Adrenal gland (tissue), 12 donors: ENCODE data around the gene PRRT1. TPM values are rescaled to one million over a fixed set of nuclear protein-coding genes. Genes with fewer than 3 reads are reported as not detected.

Source experiments
- DNase-seq, 7 donors: peaks; one replicate each; pipeline ENCODE4 v3.0.0-alpha.2; 2019 to 2020
- H3K27ac ChIP-seq, 5 donors: fragments of 200-600 bp; sonication (generic) in 4 of 5; 1 replicate in 3 of 5; 2 replicates in 2 of 5; pipeline versions ENCODE4 v1.5.1 to v1.8.0; 2016 to 2020; ENCODE audit warnings: mild to moderate bottlenecking in 1 of 5
- H3K27me3 ChIP-seq: fragments of 200-600 bp; 2 replicates; pipeline ENCODE4 v1.8.0; 2021
- H3K36me3 ChIP-seq, 2 donors: fragments of 200-600 bp; replicated peaks in 1 of 2; 1 replicate in 1 of 2; 2 replicates in 1 of 2; pipeline versions ENCODE4 v1.5.1 to v1.8.0; 2018 to 2022
- H3K4me1 ChIP-seq, 2 donors: fragments of 200-600 bp; replicated peaks in 1 of 2; 1 replicate in 1 of 2; 2 replicates in 1 of 2; pipeline versions ENCODE4 v1.5.1 to v1.8.0; 2018 to 2021
- H3K4me3 ChIP-seq, 4 donors: fragments of 200-600 bp; sonication (generic) in 3 of 4; one replicate each; pipeline ENCODE4 v1.5.1; 2016 to 2018
- H3K9me3 ChIP-seq, 3 donors: fragments of 200-600 bp; sonication (generic) in 1 of 3; replicated peaks in 1 of 3; 1 replicate in 2 of 3; 2 replicates in 1 of 3; pipeline versions ENCODE4 v1.5.1 to v1.8.0; 2016 to 2021
- CTCF ChIP-seq, 6 experiments: fragments of 450-650 bp in 4 of 6; fragments of 200-600 bp in 2 of 6; sonication (generic) in 1 of 6; IDR thresholded peaks; 1 replicate in 5 of 6; 2 replicates in 1 of 6; pipeline versions ENCODE4 v1.5.1 to v1.8.0; 2016 to 2021; ENCODE audit warnings: antibody characterized with exemption in 6 of 6, mild to moderate bottlenecking in 2 of 6, moderate library complexity in 1 of 6
- POLR2A ChIP-seq, 2 donors: fragments of 450-650 bp; IDR thresholded peaks; one replicate each; pipeline ENCODE4 v1.6.1; 2017; ENCODE audit warnings: antibody characterized with exemption in 2 of 2, mild to moderate bottlenecking in 2 of 2, moderate library complexity in 1 of 2
- WGBS, 4 donors: extraction: QIAGEN DNeasy Blood & Tissue Kit in 2 of 4; methylation state at CpG; one replicate each; pipeline versions ENCODE4 v1.1.5 to v1.1.7; 2013 to 2017; 5-methylcytosine and 5-hydroxymethylcytosine counted together
- intact Hi-C, 2 donors: fragments of 100-400 bp; cut with DNase I; formaldehyde crosslinking; loops; one replicate each; pipeline versions ENCODE4 v1.14.1 to v1.15.0; 2022 to 2023
- polyA plus RNA-seq, 3 donors: library from polyadenylated mRNA; stranded (reverse); fragments of 200-250 nt in 2 of 3; fragments of 350-450 nt in 1 of 3; fragmentation: Illumina TruSeq in 1 of 3; extraction: RNeasy Lipid Tissue Mini Kit (QIAGEN cat#74804) in 1 of 3; gene quantifications; one replicate each; pipeline ENCODE4 v1.2.3, GENCODE V29; 2013 to 2014
- total RNA-seq, 9 donors: library from RNA; depleted of rRNA in 4 of 9; stranded (reverse); fragments of >200 nt in 4 of 9; fragments of 120-200 nt in 1 of 9; fragmentation: NEBNext Ultra II Directional in 1 of 9; extraction: Animal tissue kit (Norgen Biotek cat#: 25700) in 1 of 9; gene quantifications; one replicate each; pipeline versions ENCODE4 v1.1.0 to v1.2.4, GENCODE V29; 2013 to 2023
- donor health status: healthy with polysubstance abuse.
- donor health status: Bipolar disorder and iron deficiency.
- donor health status: DM: yes; HTN: yes; CAD: no.
- donor health status: DM: no; HTN: no; CAD: no.
- donor health status: DM: no; HTN: no; CAD: no.
- donor health status: DM: yes; HTN: yes; CAD: no.

Gene PRRT1
- total and polyA plus RNA-seq, 12 donors = 0.22 to 26.0 (median 2.0) TPM; not detected in 1

- no peak for DNase-seq
- Histone ChIP-seq H3K4me3 (no peak overlapping the region), H3K27me3 (no peaks in the 10 kb centered on the region), H3K9me3 (no peaks in the 10 kb centered on the region), H3K4me1 (peaks cover 15 to 26% of the 10 kb centered on the region in 2 donors), H3K36me3 (peaks cover 0 to 18% of the 10 kb centered on the region in 2 donors), H3K27ac (peak overlapping the region in 2 of 5 donors; percentile 34 to 90)
- WGBS, 4 donors = 65 to 78% (median 74%) methylated on average over 7 of the region's 7 CpGs
- intact Hi-C loops = loop anchor here in 1 of 2 donors (5.0 to 10.0 kb wide), 3 partner anchors 53 to 81 kb away; partner anchors contain the start of genes EGFL8, GPSM3 and PBX2
- TF ChIP-seq CTCF (IDR thresholded peaks at IDR 0.05) (no peak), POLR2A (IDR thresholded peaks at IDR 0.05) (no peak)
Measured at GRCh38 chr6:32111424-32112066, 40.2 kb downstream of the PRRT1 start.

GRCh38 chr6:32110632-32111031 is 41.1 kb downstream of the PRRT1 start:
- intact Hi-C loops = loop anchor here in 1 of 2 donors (5.0 to 10.0 kb wide), 3 partner anchors 54 to 82 kb away; partner anchors contain the start of genes EGFL8, GPSM3 and PBX2
- Histone ChIP-seq H3K4me1 (peaks cover 15 to 26% of the 10 kb centered on the region in 2 donors), H3K9me3 (no peaks in the 10 kb centered on the region), H3K36me3 (peaks cover 0 to 8% of the 10 kb centered on the region in 2 donors), H3K4me3 (no peak overlapping the region), H3K27ac (peak overlapping the region in 2 of 5 donors; percentile 11 to 90), H3K27me3 (no peaks in the 10 kb centered on the region)
- WGBS, 4 donors = 48 to 60% (median 57%) methylated on average over 1 to 7 of the region's 7 CpGs
- TF ChIP-seq CTCF (IDR thresholded peaks at IDR 0.05) (no peak), POLR2A (IDR thresholded peaks at IDR 0.05) (no peak)
- peak in 1 of 7 donors; percentile 53 for DNase-seq

- 41 to 56% (median 45%) methylated on average over 6 of the region's 6 CpGs for WGBS, 4 donors
- no peak overlapping the region for H3K4me3 ChIP-seq
- H3K36me3 ChIP-seq = peaks cover 0 to 3% of the 10 kb centered on the region in 2 donors
- intact Hi-C loops = loop anchor here in 1 of 2 donors (5.0 to 10.0 kb wide), 3 partner anchors 55 to 83 kb away; partner anchors contain the start of genes EGFL8, GPSM3 and PBX2
- DNase-seq = no peak
- peaks cover 15 to 25% of the 10 kb centered on the region in 2 donors for H3K4me1 ChIP-seq
- H3K27me3 ChIP-seq = no peaks in the 10 kb centered on the region
- TF ChIP-seq CTCF (IDR thresholded peaks at IDR 0.05) (no peak), POLR2A (IDR thresholded peaks at IDR 0.05) (no peak)
- H3K9me3 ChIP-seq = no peaks in the 10 kb centered on the region
- H3K27ac ChIP-seq = peak overlapping the region in 2 of 5 donors; percentile 34 to 90
Measured at GRCh38 chr6:32109765-32110160, 42.0 kb downstream of the PRRT1 start.

DNA sequence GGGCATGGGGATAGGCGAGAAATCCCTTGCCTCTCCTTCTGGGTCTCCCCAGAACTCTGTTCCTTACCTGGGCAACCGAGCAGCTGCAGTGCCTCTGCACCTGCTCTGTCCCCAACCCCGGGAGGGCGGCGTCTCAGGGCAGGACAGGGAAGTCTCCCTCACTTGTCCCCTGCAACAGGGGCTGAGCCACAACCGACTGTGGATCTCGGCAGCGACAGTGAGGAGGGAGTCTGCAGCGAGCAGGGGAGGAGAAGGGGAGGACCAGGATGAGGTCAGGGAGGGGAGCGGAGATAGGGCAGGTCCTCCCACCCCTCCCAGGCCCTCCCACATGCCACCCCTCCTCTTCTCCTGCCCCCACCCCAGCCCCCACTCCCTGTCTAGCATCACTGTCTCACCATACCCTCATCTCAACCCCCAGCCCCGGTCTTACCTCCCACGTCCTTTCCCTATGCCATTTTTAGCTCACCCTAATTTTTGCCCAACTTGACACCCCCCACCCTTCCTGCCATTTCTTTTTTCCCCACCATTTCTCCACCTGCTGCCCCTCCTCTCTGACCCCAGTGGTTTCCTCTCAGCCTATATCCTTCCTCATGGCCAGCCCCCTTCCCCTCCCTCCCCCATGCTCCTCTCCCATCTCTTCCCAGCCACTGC is 42.5 kb downstream of the PRRT1 start, which contains the start of gene TNXB:
TSS of gene TNXB (minus strand) at position 225 of the 651 bp plus-strand sequence. CDS start 11,140 bp downstream, outside the sequence.
- Histone ChIP-seq H3K27me3 (no peaks in the 10 kb centered on the region), H3K36me3 (no peaks in the 10 kb centered on the region), H3K4me1 (peaks cover 13 to 20% of the 10 kb centered on the region in 2 donors), H3K27ac (peak within 1 kb of the TSS in 4 of 5 donors; percentile 3 to 90 (median 40)), H3K9me3 (no peaks in the 10 kb centered on the region), H3K4me3 (peak within 1 kb of the TSS in 1 of 4 donors; percentile 44)
- 3 to 12% (median 8%) methylated on average over 6 to 12 of the region's 12 CpGs for WGBS, 4 donors
- TF ChIP-seq CTCF (IDR thresholded peaks at IDR 0.05) = no peak
- no peak for TF ChIP-seq POLR2A (IDR thresholded peaks at IDR 0.05)
- DNase-seq = no peak
- intact Hi-C loops = no loop called here
